Tibial nerve (tissue), 4 donors: Measurements from ENCODE around the gene RGS3.

Source experiments
- CTCF ChIP-seq, 5 experiments: fragments of 200-600 bp in 3 of 5; fragments of 450-650 bp in 2 of 5; sonication (generic) in 3 of 5; IDR thresholded peaks; one replicate each; pipeline ENCODE4 v1.5.1; 2016 to 2019; ENCODE audit warnings: antibody characterized with exemption in 5 of 5, mild to moderate bottlenecking in 3 of 5, moderate library complexity in 2 of 5
- EP300 ChIP-seq, 2 donors: sonication (generic); formaldehyde crosslinking; IDR thresholded peaks; one replicate each; pipeline ENCODE4 v1.6.1; 2017; ENCODE audit warnings: antibody characterized with exemption in 2 of 2, mild to moderate bottlenecking in 1 of 2
- POLR2A ChIP-seq, 2 donors: fragments of 450-650 bp; IDR thresholded peaks; one replicate each; pipeline ENCODE4 v1.6.1; 2017; ENCODE audit warnings: antibody characterized with exemption in 2 of 2, mild to moderate bottlenecking in 2 of 2, moderate library complexity in 2 of 2

- TF ChIP-seq POLR2A (IDR thresholded peaks at IDR 0.05) (no peak), CTCF (IDR thresholded peaks at IDR 0.05) (no peak), EP300 (IDR thresholded peaks at IDR 0.05) (no peak)
Observed at GRCh38 chr9:113585555-113585954, 122.0 kb downstream of the RGS3 start.
